Measurements from ENCODE around the gene SLC26A3.
"Not testable (repeated sequence)": the region's sequence is repeated elsewhere in the genome, so short reads cannot be mapped to it uniquely, and the experiment has no call there.

Gene SLC26A3

GRCh38 chr7:107803009-107803610, at the start of gene SLC26A3:
TSS of gene SLC26A3 (minus strand) at chr7:107803223. CDS start at chr7:107794509, 8,714 bp downstream.
- no peak for DNase-seq

GRCh38 chr7:107850643-107851042, 47.6 kb upstream of the SLC26A3 start:
- no peak for DNase-seq

GRCh38 chr7:107850216-107850615, 47.2 kb upstream of the SLC26A3 start:
- DNase-seq = no peak

- DNase-seq = not testable (repeated sequence)
Measured at GRCh38 chr7:107848211-107848610, 45.2 kb upstream of the SLC26A3 start.

- not testable (repeated sequence) for DNase-seq
Measured at GRCh38 chr7:107847836-107848175, 44.8 kb upstream of the SLC26A3 start.

- DNase-seq = no peak
Measured at GRCh38 chr7:107847168-107847835, 44.3 kb upstream of the SLC26A3 start.

- DNase-seq = no peak
Measured at GRCh38 chr7:107846324-107846723, 43.3 kb upstream of the SLC26A3 start.

- DNase-seq = no peak
Measured at GRCh38 chr7:107843184-107843583, 40.2 kb upstream of the SLC26A3 start.

- DNase-seq = no peak
Measured at GRCh38 chr7:107842213-107842612, 39.2 kb upstream of the SLC26A3 start.

- no peak for DNase-seq
Measured at GRCh38 chr7:107838816-107839565, 36.0 kb upstream of the SLC26A3 start.

GRCh38 chr7:107838024-107838601, 35.1 kb upstream of the SLC26A3 start:
- DNase-seq = no peak

- DNase-seq = no peak
Measured at GRCh38 chr7:107837145-107837512, 34.1 kb upstream of the SLC26A3 start.

- DNase-seq = no peak
Measured at GRCh38 chr7:107836237-107837144, 33.5 kb upstream of the SLC26A3 start.

GRCh38 chr7:107834401-107834800, 31.4 kb upstream of the SLC26A3 start:
- DNase-seq = no peak

- DNase-seq = no peak
Measured at GRCh38 chr7:107833684-107834106, 30.7 kb upstream of the SLC26A3 start.

GRCh38 chr7:107830420-107830819, 27.4 kb upstream of the SLC26A3 start:
- no peak for DNase-seq

GRCh38 chr7:107828540-107828939, 25.5 kb upstream of the SLC26A3 start:
- no peak for DNase-seq

GRCh38 chr7:107827501-107827900, 24.5 kb upstream of the SLC26A3 start:
- DNase-seq = no peak

- DNase-seq = no peak
Measured at GRCh38 chr7:107826451-107826850, 23.4 kb upstream of the SLC26A3 start.

- no peak for DNase-seq
Measured at GRCh38 chr7:107824858-107825257, 21.8 kb upstream of the SLC26A3 start.

GRCh38 chr7:107818622-107819021, 15.6 kb upstream of the SLC26A3 start:
- DNase-seq = no peak

- no peak for DNase-seq
Measured at GRCh38 chr7:107816011-107816566, 13.1 kb upstream of the SLC26A3 start.

Measured in cortex of kidney (tissue), 1 donor.